HepG2 (cell line): ENCODE measurements around the gene PPP2R2C. TPM values are rescaled to one million over a fixed set of nuclear protein-coding genes. Genes with fewer than 3 reads are reported as not detected.

Source experiments
- ATAC-seq: fragments of 200-7000 bp; cut with Tn5 transposase; 3 replicates; pipeline ENCODE4 v1.9.1; 2020; ENCODE audit warnings: mild to moderate bottlenecking, moderate library complexity
- BruUV-seq: library from RNA; stranded (reverse); fragments of 400-500 nt; replicated peaks from 2 replicates; lab custom pipeline; 2021; lab: Mats Ljungman, UMichigan
- CTCF ChIA-PET: fragments of 300-600 bp; formaldehyde crosslinking; extraction: SDS; loops from one replicate; lab custom pipeline; 2021; ENCODE audit warnings: low total read pairs, inconsistent platforms, low intra/inter-chr PET ratio; lab: Yijun Ruan, JAX
- POLR2A ChIA-PET: fragments of 350-600 bp; sonication (Branson Sonifier 250); formaldehyde crosslinking; loops from one replicate; lab custom pipeline; 2020; ENCODE audit warnings: antibody characterized with exemption, inconsistent platforms; lab: Yijun Ruan, JAX
- DNase-seq: peaks from one replicate; pipeline ENCODE4 v3.0.0-alpha.2; 2015; ENCODE audit warnings: low spot score
- FAIRE-seq: peaks from 3 replicates; lab custom pipeline; 2011; peaks lifted over from hg19 to GRCh38; lab: Jason Lieb, UNC
- H2AFZ ChIP-seq: one replicate; pipeline ENCODE4 v1.6.1; 2011; ENCODE audit warnings: low read length, inconsistent platforms
- H3K27ac ChIP-seq: fragments of 300-600 bp; 3 replicates; pipeline ENCODE4 v1.8.0; 2011; ENCODE audit warnings: mixed run types, mild to moderate bottlenecking, mixed read lengths, low read length, inconsistent platforms; ENCODE audit not compliant: insufficient read depth; ENCODE audit errors: extremely low read length
- H3K27me3 ChIP-seq, 2 experiments: fragments of 200-600 bp in 1 of 2; 2 replicates in 1 of 2; 3 replicates in 1 of 2; pipeline versions ENCODE4 v1.6.0 to v1.8.0; 2011; ENCODE audit warnings: low read length in 2 of 2, mild to moderate bottlenecking in 2 of 2, moderate library complexity in 2 of 2, inconsistent platforms in 1 of 2; ENCODE audit not compliant: insufficient read depth in 2 of 2, control insufficient read depth in 1 of 2
- H3K36me3 ChIP-seq, 2 experiments: fragments of 200-600 bp in 1 of 2; replicated peaks in 1 of 2; 2 replicates in 1 of 2; 3 replicates in 1 of 2; pipeline versions ENCODE4 v1.5.1 to v1.8.0; 2011; ENCODE audit warnings: low read length in 2 of 2, inconsistent platforms in 1 of 2; ENCODE audit not compliant: insufficient read depth in 2 of 2, control insufficient read depth in 1 of 2
- H3K4me1 ChIP-seq: 2 replicates; pipeline ENCODE4 v1.5.1; 2012; ENCODE audit warnings: low read length, inconsistent platforms; ENCODE audit not compliant: insufficient read depth
- H3K4me2 ChIP-seq: 2 replicates; pipeline ENCODE4 v1.6.0; 2011; ENCODE audit warnings: low read depth, low read length, inconsistent platforms
- H3K4me3 ChIP-seq, 3 experiments: fragments of 200-600 bp in 1 of 3; sonication (generic), shearing (Covaris generic) in 1 of 3; replicated peaks in 1 of 3; 2 replicates each; pipeline ENCODE4 v1.5.1; 2011 to 2016; ENCODE audit warnings: low read length in 3 of 3, inconsistent platforms in 2 of 3, low read depth in 2 of 3, mild to moderate bottlenecking in 2 of 3, control low read depth in 1 of 3, mixed read lengths in 1 of 3; ENCODE audit not compliant: insufficient read depth in 1 of 3
- H3K79me2 ChIP-seq: one replicate; pipeline ENCODE4 v1.6.1; 2011; ENCODE audit warnings: low read length, inconsistent platforms; ENCODE audit not compliant: insufficient read depth
- H3K9ac ChIP-seq: 2 replicates; pipeline ENCODE4 v1.6.0; 2011; ENCODE audit warnings: mild to moderate bottlenecking, low read depth, low read length, inconsistent platforms; ENCODE audit not compliant: insufficient read depth
- H3K9me3 ChIP-seq: 2 replicates; pipeline ENCODE4 v1.5.1; 2012; ENCODE audit warnings: mild to moderate bottlenecking, low read length
- H4K20me1 ChIP-seq: 2 replicates; pipeline ENCODE4 v1.6.0; 2011; ENCODE audit warnings: inconsistent platforms, mild to moderate bottlenecking, low read length, moderate library complexity; ENCODE audit not compliant: insufficient read depth
- ARNTL ChIP-seq: sonication (generic); formaldehyde crosslinking; IDR thresholded peaks from 2 replicates; pipeline ENCODE4 v1.4.0; 2020; ENCODE audit warnings: mild to moderate bottlenecking, missing genetic modification reagents
- ATF3 ChIP-seq: sonication (generic); formaldehyde crosslinking; IDR thresholded peaks from 2 replicates; pipeline ENCODE4 v1.4.0; 2020; ENCODE audit warnings: missing genetic modification reagents
- EED ChIP-seq: sonication (generic); formaldehyde crosslinking; IDR thresholded peaks from 2 replicates; pipeline ENCODE4 v1.5.0; 2020; ENCODE audit warnings: mild to moderate bottlenecking, missing genetic modification reagents
- FOXA3 ChIP-seq: IDR thresholded peaks from 2 replicates; pipeline ENCODE4 v1.6.1; 2016; ENCODE audit warnings: missing genetic modification reagents, missing compliant biosample characterization
- JARID2 ChIP-seq: sonication (generic); formaldehyde crosslinking; IDR thresholded peaks from 2 replicates; pipeline ENCODE4 v1.8.1; 2023; ENCODE audit warnings: missing genetic modification reagents, inconsistent platforms; ENCODE audit not compliant: insufficient replicate concordance
- NBN ChIP-seq: fragments of 450-650 bp; conservative IDR thresholded peaks from 2 replicates; pipeline ENCODE4 v1.6.1; 2017
- NFKBIZ ChIP-seq: IDR thresholded peaks from 2 replicates; pipeline ENCODE4 v1.6.1; 2018; ENCODE audit warnings: missing genetic modification reagents, missing compliant biosample characterization
- PAX8 ChIP-seq: sonication (generic); formaldehyde crosslinking; IDR thresholded peaks from 2 replicates; pipeline ENCODE4 v1.8.0; 2022; ENCODE audit warnings: mild to moderate bottlenecking, missing genetic modification reagents, borderline replicate concordance
- TSC22D2 ChIP-seq: sonication (generic); formaldehyde crosslinking; IDR thresholded peaks from 2 replicates; pipeline ENCODE4 v1.5.1; 2020; ENCODE audit warnings: missing genetic modification reagents, mild to moderate bottlenecking, borderline replicate concordance
- ZBTB25 ChIP-seq: IDR thresholded peaks from 2 replicates; pipeline ENCODE4 v1.6.1; 2018; ENCODE audit warnings: missing genetic modification reagents
- ZNF136 ChIP-seq: sonication (generic); formaldehyde crosslinking; IDR thresholded peaks from 2 replicates; pipeline ENCODE4 v1.8.1; 2022; ENCODE audit warnings: low read depth, mild to moderate bottlenecking, moderate library complexity, missing genetic modification reagents
- ZNF629 ChIP-seq: sonication (generic); formaldehyde crosslinking; conservative IDR thresholded peaks from 2 replicates; pipeline ENCODE4 v1.5.0; 2020; ENCODE audit warnings: missing genetic modification reagents
- WGBS: methylation state at CpG from one replicate; pipeline ENCODE4 v1.1.6; 2017; ENCODE audit warnings: low lambda C conversion rate; 5-methylcytosine and 5-hydroxymethylcytosine counted together
- in situ Hi-C: cut with HindIII; loops from 2 replicates; pipeline ENCODE4 v1.10.0; 2017; ENCODE audit warnings: low pct_unique_long_range_greater_than_20kb; ENCODE audit not compliant: extremely low pct_ligation_motif_present
- intact Hi-C: fragments of 100-400 bp; cut with micrococcal nuclease; formaldehyde crosslinking; loops from one replicate; pipeline ENCODE4 v1.10.0; 2022; ENCODE audit not compliant: unreplicated experiment
- polyA plus RNA-seq, 8 experiments: library from polyadenylated mRNA; depleted of rRNA in 3 of 8; stranded (reverse) in 7 of 8; unstranded in 1 of 8; fragments of >200 nt; fragmentation: Illumina TruSeq in 4 of 8; extraction: Trizol in 4 of 8; gene quantifications; 2 replicates each; pipeline versions ENCODE4 v1.2.1 to v1.2.3, GENCODE V29; 2011 to 2016; ENCODE audit warnings: low read depth in 4 of 8, missing spikeins in 1 of 8, mixed read lengths in 1 of 8; ENCODE audit not compliant: insufficient read depth in 1 of 8
- total RNA-seq, 5 experiments: library from RNA; depleted of rRNA; stranded (reverse); fragments of >200 nt; fragmentation: Illumina TruSeq; extraction: Trizol; gene quantifications; 2 replicates each; pipeline ENCODE4 v1.2.3, GENCODE V29; 2016; ENCODE audit warnings: low read depth in 1 of 5
- TF ChIP-seq, protein P1 (sequence below), 2 experiments: IDR thresholded peaks; 2 replicates each; pipeline ENCODE4 v1.6.1; 2011 to 2012; ENCODE audit warnings: low read length in 2 of 2, borderline replicate concordance in 1 of 2, low read depth in 1 of 2, mild to moderate bottlenecking in 1 of 2, moderate library complexity in 1 of 2
- TF ChIP-seq, protein P2 (sequence below): sonication (generic); formaldehyde crosslinking; IDR thresholded peaks from 2 replicates; pipeline ENCODE4 v1.8.0; 2022; ENCODE audit warnings: missing genetic modification reagents, mild to moderate bottlenecking, borderline replicate concordance
- TF ChIP-seq, protein P3 (sequence below): sonication (generic); formaldehyde crosslinking; IDR thresholded peaks from 2 replicates; pipeline ENCODE4 v1.4.0; 2020; ENCODE audit warnings: missing genetic modification reagents
- TF ChIP-seq, protein P4 (sequence below): sonication (generic); formaldehyde crosslinking; conservative IDR thresholded peaks from 2 replicates; pipeline ENCODE4 v1.4.0; 2020; ENCODE audit warnings: missing genetic modification reagents

PPP2R2C gene
- total and polyA plus RNA-seq, 2 of the 13 experiments (the other 11 are each of a cell fraction or from before 2014, with no cell fraction given): 0.60 to 8.6 TPM

DNA sequence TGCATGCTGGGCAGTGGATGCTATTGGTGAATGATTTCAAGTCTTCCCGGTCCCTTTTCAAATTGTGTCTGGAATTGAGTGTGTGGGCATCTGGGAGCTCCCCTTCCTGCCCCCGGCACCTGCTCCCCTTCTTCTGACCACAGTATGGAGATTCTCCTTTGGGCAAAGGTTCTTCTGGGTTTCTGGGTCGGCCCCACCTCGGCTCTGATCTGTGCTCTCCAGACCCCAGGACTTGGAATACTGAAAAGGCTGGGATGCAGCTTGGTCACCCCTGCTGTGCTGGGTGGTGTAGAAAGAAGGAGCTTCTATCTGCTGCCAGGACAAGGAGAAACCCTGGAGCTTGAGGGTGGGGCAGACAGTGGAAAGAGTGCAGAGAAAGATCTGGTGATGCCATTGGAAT is 124.0 kb downstream of the PPP2R2C start:
- Histone ChIP-seq H3K27me3 (peaks cover 15 to 75% of the 10 kb centered on the region in 2 experiments; a peak in 4 of 5 replicates), H3K9me3 (no peaks in the 10 kb centered on the region), H4K20me1 (no peaks in the 10 kb centered on the region), H3K27ac (no peak overlapping the region), H3K9ac (no peak overlapping the region), H2AFZ (no peak overlapping the region), H3K4me3 (no peak overlapping the region)
- ATAC-seq (no peak), DNase-seq (no peak)
- intact Hi-C loops: no loop called here
- no TSS peak for BruUV-seq
- 3% methylated on average over 3 of the region's 4 CpGs for WGBS
- in situ Hi-C loops: no loop called here
- TF ChIP-seq ARNTL (CRISPR knock-in tag) (no peak), NBN (no peak), JARID2 (no peak), FOXA3 (CRISPR knock-in tag) (no peak), NFKBIZ (CRISPR knock-in tag) (no peak), ZNF629 (CRISPR knock-in tag) (no peak), TSC22D2 (CRISPR knock-in tag) (no peak), PAX8 (CRISPR knock-in tag) (no peak), ZNF136 (CRISPR knock-in tag) (no peak), ZBTB25 (CRISPR knock-in tag) (no peak), ATF3 (CRISPR knock-in tag) (no peak), EED (CRISPR knock-in tag) (no peak)
- TF ChIP-seq, protein P1, sequence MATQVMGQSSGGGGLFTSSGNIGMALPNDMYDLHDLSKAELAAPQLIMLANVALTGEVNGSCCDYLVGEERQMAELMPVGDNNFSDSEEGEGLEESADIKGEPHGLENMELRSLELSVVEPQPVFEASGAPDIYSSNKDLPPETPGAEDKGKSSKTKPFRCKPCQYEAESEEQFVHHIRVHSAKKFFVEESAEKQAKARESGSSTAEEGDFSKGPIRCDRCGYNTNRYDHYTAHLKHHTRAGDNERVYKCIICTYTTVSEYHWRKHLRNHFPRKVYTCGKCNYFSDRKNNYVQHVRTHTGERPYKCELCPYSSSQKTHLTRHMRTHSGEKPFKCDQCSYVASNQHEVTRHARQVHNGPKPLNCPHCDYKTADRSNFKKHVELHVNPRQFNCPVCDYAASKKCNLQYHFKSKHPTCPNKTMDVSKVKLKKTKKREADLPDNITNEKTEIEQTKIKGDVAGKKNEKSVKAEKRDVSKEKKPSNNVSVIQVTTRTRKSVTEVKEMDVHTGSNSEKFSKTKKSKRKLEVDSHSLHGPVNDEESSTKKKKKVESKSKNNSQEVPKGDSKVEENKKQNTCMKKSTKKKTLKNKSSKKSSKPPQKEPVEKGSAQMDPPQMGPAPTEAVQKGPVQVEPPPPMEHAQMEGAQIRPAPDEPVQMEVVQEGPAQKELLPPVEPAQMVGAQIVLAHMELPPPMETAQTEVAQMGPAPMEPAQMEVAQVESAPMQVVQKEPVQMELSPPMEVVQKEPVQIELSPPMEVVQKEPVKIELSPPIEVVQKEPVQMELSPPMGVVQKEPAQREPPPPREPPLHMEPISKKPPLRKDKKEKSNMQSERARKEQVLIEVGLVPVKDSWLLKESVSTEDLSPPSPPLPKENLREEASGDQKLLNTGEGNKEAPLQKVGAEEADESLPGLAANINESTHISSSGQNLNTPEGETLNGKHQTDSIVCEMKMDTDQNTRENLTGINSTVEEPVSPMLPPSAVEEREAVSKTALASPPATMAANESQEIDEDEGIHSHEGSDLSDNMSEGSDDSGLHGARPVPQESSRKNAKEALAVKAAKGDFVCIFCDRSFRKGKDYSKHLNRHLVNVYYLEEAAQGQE (IDR thresholded peaks at IDR 0.05; ENCODE audit: borderline replicate concordance in 1 of 2, low read depth in 1 of 2, low read length in 2 of 2): no peak
- TF ChIP-seq, protein P2, sequence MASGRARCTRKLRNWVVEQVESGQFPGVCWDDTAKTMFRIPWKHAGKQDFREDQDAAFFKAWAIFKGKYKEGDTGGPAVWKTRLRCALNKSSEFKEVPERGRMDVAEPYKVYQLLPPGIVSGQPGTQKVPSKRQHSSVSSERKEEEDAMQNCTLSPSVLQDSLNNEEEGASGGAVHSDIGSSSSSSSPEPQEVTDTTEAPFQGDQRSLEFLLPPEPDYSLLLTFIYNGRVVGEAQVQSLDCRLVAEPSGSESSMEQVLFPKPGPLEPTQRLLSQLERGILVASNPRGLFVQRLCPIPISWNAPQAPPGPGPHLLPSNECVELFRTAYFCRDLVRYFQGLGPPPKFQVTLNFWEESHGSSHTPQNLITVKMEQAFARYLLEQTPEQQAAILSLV (CRISPR knock-in tag): no peak
- TF ChIP-seq, protein P3, sequence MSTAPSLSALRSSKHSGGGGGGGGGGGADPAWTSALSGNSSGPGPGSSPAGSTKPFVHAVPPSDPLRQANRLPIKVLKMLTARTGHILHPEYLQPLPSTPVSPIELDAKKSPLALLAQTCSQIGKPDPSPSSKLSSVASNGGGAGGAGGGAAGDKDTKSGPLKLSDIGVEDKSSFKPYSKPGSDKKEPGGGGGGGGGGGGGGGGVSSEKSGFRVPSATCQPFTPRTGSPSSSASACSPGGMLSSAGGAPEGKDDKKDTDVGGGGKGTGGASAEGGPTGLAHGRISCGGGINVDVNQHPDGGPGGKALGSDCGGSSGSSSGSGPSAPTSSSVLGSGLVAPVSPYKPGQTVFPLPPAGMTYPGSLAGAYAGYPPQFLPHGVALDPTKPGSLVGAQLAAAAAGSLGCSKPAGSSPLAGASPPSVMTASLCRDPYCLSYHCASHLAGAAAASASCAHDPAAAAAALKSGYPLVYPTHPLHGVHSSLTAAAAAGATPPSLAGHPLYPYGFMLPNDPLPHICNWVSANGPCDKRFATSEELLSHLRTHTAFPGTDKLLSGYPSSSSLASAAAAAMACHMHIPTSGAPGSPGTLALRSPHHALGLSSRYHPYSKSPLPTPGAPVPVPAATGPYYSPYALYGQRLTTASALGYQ (CRISPR knock-in tag): no peak
- TF ChIP-seq, protein P4, sequence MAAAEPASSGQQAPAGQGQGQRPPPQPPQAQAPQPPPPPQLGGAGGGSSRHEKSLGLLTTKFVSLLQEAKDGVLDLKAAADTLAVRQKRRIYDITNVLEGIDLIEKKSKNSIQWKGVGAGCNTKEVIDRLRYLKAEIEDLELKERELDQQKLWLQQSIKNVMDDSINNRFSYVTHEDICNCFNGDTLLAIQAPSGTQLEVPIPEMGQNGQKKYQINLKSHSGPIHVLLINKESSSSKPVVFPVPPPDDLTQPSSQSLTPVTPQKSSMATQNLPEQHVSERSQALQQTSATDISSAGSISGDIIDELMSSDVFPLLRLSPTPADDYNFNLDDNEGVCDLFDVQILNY (CRISPR knock-in tag): no peak
- TF ChIP-seq, all 625 proteins: peak for 0
- Histone ChIP-seq H3K4me1 (peaks cover 7% of the 10 kb centered on the region; the same call in 1 of the 2 replicates), H3K79me2 (no peaks in the 10 kb centered on the region), H3K4me2 (no peak overlapping the region), H3K36me3 (no peaks in the 10 kb centered on the region)
- ChIA-PET CTCF (no interaction called here), POLR2A (no interaction called here)
- no peak for FAIRE-seq
